Measurements from ENCODE around the gene MACROD2. TPM values are rescaled to one million over a fixed set of nuclear protein-coding genes. Genes with fewer than 3 reads are reported as not detected.

The MACROD2 gene
- total and polyA plus RNA-seq, 4 donors: 0.66 to 10.5 (median 3.3) TPM

- Histone ChIP-seq H3K9me3 (ENCODE audit: control insufficient read depth in 4 of 4, low read length in 3 of 4) (no peaks in the 10 kb centered on the region), H3K4me1 (ENCODE audit: control insufficient read depth in 4 of 4, insufficient read depth in 4 of 4, low read length in 3 of 4) (no peaks in the 10 kb centered on the region), H3K36me3 (ENCODE audit: control insufficient read depth in 4 of 4, insufficient read depth in 3 of 4, low read depth in 1 of 4, low read length in 3 of 4) (no peaks in the 10 kb centered on the region), H3K4me3 (ENCODE audit: low read depth in 1 of 3, low read length in 3 of 3) (no peak overlapping the region), H3K27ac (ENCODE audit: low read depth in 1 of 2, low read length in 2 of 2) (no peak overlapping the region), H3K27me3 (ENCODE audit: control insufficient read depth in 4 of 4, insufficient read depth in 4 of 4, low read length in 3 of 4) (no peaks in the 10 kb centered on the region), H3K9ac (ENCODE audit: low read depth in 1 of 2, low read length in 2 of 2) (no peak overlapping the region)
- TF ChIP-seq ZBTB33 (IDR thresholded peaks at IDR 0.05): no peak
- 89% methylated on average over 4 of the region's 4 CpGs for WGBS
- DNase-seq (ENCODE audit: low spot score): no peak
Measured at GRCh38 chr20:14005996-14006395, 10.7 kb downstream of the MACROD2 start.

- H3K9me3 ChIP-seq (ENCODE audit: control insufficient read depth in 4 of 4, low read length in 3 of 4): peaks cover 0 to 8% (median 4%) of the 10 kb centered on the region in 4 donors
- no peak overlapping the region for H3K9ac ChIP-seq (ENCODE audit: low read depth in 1 of 2, low read length in 2 of 2)
- TF ChIP-seq HNF4G (IDR thresholded peaks at IDR 0.05) (no peak), FOXA2 (IDR thresholded peaks at IDR 0.05) (no peak)
- TF ChIP-seq, protein P1, sequence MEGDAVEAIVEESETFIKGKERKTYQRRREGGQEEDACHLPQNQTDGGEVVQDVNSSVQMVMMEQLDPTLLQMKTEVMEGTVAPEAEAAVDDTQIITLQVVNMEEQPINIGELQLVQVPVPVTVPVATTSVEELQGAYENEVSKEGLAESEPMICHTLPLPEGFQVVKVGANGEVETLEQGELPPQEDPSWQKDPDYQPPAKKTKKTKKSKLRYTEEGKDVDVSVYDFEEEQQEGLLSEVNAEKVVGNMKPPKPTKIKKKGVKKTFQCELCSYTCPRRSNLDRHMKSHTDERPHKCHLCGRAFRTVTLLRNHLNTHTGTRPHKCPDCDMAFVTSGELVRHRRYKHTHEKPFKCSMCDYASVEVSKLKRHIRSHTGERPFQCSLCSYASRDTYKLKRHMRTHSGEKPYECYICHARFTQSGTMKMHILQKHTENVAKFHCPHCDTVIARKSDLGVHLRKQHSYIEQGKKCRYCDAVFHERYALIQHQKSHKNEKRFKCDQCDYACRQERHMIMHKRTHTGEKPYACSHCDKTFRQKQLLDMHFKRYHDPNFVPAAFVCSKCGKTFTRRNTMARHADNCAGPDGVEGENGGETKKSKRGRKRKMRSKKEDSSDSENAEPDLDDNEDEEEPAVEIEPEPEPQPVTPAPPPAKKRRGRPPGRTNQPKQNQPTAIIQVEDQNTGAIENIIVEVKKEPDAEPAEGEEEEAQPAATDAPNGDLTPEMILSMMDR (IDR thresholded peaks at IDR 0.05; ENCODE audit: low read depth, low read length, missing input control): no peak
- DNase-seq (ENCODE audit: low spot score): no peak
- no peaks in the 10 kb centered on the region for H3K4me1 ChIP-seq (ENCODE audit: control insufficient read depth in 4 of 4, insufficient read depth in 4 of 4, low read length in 3 of 4)
- no peak overlapping the region for H3K27ac ChIP-seq (ENCODE audit: low read depth in 1 of 2, low read length in 2 of 2)
- H3K4me3 ChIP-seq (ENCODE audit: low read depth in 1 of 3, low read length in 3 of 3): no peak overlapping the region
- no peaks in the 10 kb centered on the region for H3K27me3 ChIP-seq (ENCODE audit: control insufficient read depth in 4 of 4, insufficient read depth in 4 of 4, low read length in 3 of 4)
- H3K36me3 ChIP-seq (ENCODE audit: control insufficient read depth in 4 of 4, insufficient read depth in 3 of 4, low read depth in 1 of 4, low read length in 3 of 4): no peaks in the 10 kb centered on the region
- 92% methylated on average over 2 of the region's 2 CpGs for WGBS
Measured at GRCh38 chr20:14009208-14009607, 13.9 kb downstream of the MACROD2 start.

DNA sequence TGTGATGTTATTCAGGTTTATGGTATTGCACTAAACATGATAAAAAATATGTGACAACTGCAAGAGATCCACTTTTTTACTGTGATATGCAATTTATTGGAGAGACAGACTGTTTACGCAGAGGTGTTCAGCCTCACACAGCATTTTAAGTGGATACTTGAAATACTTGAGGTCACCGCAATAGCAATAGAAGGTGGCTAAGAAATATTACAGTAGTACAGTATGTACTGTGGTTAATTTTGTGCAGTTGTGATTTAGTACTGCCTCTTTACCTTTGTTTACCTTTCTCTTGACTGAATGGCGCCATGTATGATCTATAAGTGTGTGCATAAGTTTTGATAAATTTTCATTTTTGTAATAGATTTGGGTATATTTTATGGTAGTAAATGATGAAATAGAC is 17.4 kb downstream of the MACROD2 start:
- 98% methylated on average over 3 of the region's 3 CpGs for WGBS
- Histone ChIP-seq H3K4me1 (ENCODE audit: control insufficient read depth in 4 of 4, insufficient read depth in 4 of 4, low read length in 3 of 4) (no peaks in the 10 kb centered on the region), H3K27me3 (ENCODE audit: control insufficient read depth in 4 of 4, insufficient read depth in 4 of 4, low read length in 3 of 4) (no peaks in the 10 kb centered on the region), H3K4me3 (ENCODE audit: low read depth in 1 of 3, low read length in 3 of 3) (no peak overlapping the region), H3K36me3 (ENCODE audit: control insufficient read depth in 4 of 4, insufficient read depth in 3 of 4, low read depth in 1 of 4, low read length in 3 of 4) (no peaks in the 10 kb centered on the region), H3K9ac (ENCODE audit: low read depth in 1 of 2, low read length in 2 of 2) (no peak overlapping the region), H3K27ac (ENCODE audit: low read depth in 1 of 2, low read length in 2 of 2) (no peak overlapping the region), H3K9me3 (ENCODE audit: control insufficient read depth in 4 of 4, low read length in 3 of 4) (peaks cover 0 to 11% (median 7%) of the 10 kb centered on the region in 4 donors)
- DNase-seq (ENCODE audit: low spot score): no peak
- TF ChIP-seq HNF4A (conservative IDR thresholded peaks at IDR 0.05): no peak
- no peak for TF ChIP-seq EGR1 (IDR thresholded peaks at IDR 0.05; ENCODE audit: low read depth in 2 of 2)
- no peak for TF ChIP-seq GABPA (IDR thresholded peaks at IDR 0.05 in 1 of 2, conservative IDR thresholded peaks at IDR 0.05 in 1 of 2)
- no peak for TF ChIP-seq SP1 (IDR thresholded peaks at IDR 0.05)
- TF ChIP-seq HNF4G (IDR thresholded peaks at IDR 0.05): no peak
- no peak for TF ChIP-seq ATF3 (IDR thresholded peaks at IDR 0.05)
- TF ChIP-seq FOXA1 (IDR thresholded peaks at IDR 0.05): no peak
- no peak for TF ChIP-seq MAX (IDR thresholded peaks at IDR 0.05)
- TF ChIP-seq ZBTB33 (IDR thresholded peaks at IDR 0.05): no peak
- no peak for TF ChIP-seq TAF1 (conservative IDR thresholded peaks at IDR 0.05)
- TF ChIP-seq NR2F2 (IDR thresholded peaks at IDR 0.05): no peak
- TF ChIP-seq JUND (IDR thresholded peaks at IDR 0.05): no peak
- TF ChIP-seq FOXA2 (IDR thresholded peaks at IDR 0.05): no peak
- no peak for TF ChIP-seq RAD21 (IDR thresholded peaks at IDR 0.05)
- no peak for TF ChIP-seq YY1 (IDR thresholded peaks at IDR 0.05)
- no peak for TF ChIP-seq RXRA (IDR thresholded peaks at IDR 0.05)
- TF ChIP-seq, protein P2, sequence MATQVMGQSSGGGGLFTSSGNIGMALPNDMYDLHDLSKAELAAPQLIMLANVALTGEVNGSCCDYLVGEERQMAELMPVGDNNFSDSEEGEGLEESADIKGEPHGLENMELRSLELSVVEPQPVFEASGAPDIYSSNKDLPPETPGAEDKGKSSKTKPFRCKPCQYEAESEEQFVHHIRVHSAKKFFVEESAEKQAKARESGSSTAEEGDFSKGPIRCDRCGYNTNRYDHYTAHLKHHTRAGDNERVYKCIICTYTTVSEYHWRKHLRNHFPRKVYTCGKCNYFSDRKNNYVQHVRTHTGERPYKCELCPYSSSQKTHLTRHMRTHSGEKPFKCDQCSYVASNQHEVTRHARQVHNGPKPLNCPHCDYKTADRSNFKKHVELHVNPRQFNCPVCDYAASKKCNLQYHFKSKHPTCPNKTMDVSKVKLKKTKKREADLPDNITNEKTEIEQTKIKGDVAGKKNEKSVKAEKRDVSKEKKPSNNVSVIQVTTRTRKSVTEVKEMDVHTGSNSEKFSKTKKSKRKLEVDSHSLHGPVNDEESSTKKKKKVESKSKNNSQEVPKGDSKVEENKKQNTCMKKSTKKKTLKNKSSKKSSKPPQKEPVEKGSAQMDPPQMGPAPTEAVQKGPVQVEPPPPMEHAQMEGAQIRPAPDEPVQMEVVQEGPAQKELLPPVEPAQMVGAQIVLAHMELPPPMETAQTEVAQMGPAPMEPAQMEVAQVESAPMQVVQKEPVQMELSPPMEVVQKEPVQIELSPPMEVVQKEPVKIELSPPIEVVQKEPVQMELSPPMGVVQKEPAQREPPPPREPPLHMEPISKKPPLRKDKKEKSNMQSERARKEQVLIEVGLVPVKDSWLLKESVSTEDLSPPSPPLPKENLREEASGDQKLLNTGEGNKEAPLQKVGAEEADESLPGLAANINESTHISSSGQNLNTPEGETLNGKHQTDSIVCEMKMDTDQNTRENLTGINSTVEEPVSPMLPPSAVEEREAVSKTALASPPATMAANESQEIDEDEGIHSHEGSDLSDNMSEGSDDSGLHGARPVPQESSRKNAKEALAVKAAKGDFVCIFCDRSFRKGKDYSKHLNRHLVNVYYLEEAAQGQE (IDR thresholded peaks at IDR 0.05): no peak

Data from liver (tissue), 9 donors.